Measurements from ENCODE around the gene ATF1.
A peak's percentile ranks its signal among the peaks of the same experiment; 100 is the strongest.

ATF1 gene

GRCh38 chr12:50776749-50777728 is 13.1 kb downstream of the ATF1 start:
- no peak overlapping the region for H3K4me3 ChIP-seq (ENCODE audit: low read depth, low read length)
- TF ChIP-seq CTCF (IDR thresholded peaks at IDR 0.05; ENCODE audit: low read depth, low read length, missing control alignments), result no peak
- in situ Hi-C loops (cut with HindIII; ENCODE audit: low sequenced_read_pairs), result no loop called here
- DNase-seq (ENCODE audit: low read depth), result no peak

- in situ Hi-C loops (cut with HindIII; ENCODE audit: low sequenced_read_pairs), result no loop called here
- no peak for TF ChIP-seq CTCF (IDR thresholded peaks at IDR 0.05; ENCODE audit: low read depth, low read length, missing control alignments)
- DNase-seq (ENCODE audit: low read depth), result no peak
- H3K4me3 ChIP-seq (ENCODE audit: low read depth, low read length), result no peak overlapping the region
These were observed 15.0 kb downstream of the ATF1 start for GRCh38 chr12:50778663-50779590.

DNA sequence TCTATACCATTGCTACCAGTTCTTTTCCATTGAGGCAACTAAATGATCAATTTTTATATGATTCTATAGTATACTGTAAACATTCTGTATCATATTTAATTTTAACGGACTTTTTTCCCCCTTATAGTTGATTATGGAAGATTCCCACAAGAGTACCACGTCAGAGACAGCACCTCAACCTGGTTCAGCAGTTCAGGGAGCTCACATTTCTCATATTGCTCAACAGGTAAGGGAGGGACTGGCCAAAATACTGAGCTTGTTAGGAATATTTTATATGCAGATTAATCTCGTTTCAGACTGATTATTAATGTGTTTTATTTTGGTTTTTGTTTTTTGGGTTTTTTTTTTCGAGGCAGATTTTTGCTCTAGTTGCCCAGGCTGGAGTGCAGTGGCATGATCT is 16.1 kb downstream of the ATF1 start:
- in situ Hi-C loops (cut with HindIII; ENCODE audit: low sequenced_read_pairs), result no loop called here
- H3K4me3 ChIP-seq (ENCODE audit: low read depth, low read length), result no peak overlapping the region
- no peak for DNase-seq (ENCODE audit: low read depth)

GRCh38 chr12:50784501-50784900 is 20.6 kb downstream of the ATF1 start:
- no peak for TF ChIP-seq CTCF (IDR thresholded peaks at IDR 0.05; ENCODE audit: low read depth, low read length, missing control alignments)
- no peak for DNase-seq (ENCODE audit: low read depth)
- in situ Hi-C loops (cut with HindIII; ENCODE audit: low sequenced_read_pairs), result no loop called here
- no peak overlapping the region for H3K4me3 ChIP-seq (ENCODE audit: low read depth, low read length)

More for the DNA sequence above, 16.1 kb downstream of the ATF1 start:
- TF ChIP-seq CTCF (IDR thresholded peaks at IDR 0.05; ENCODE audit: low read depth, low read length, missing control alignments), result no peak

- no peak for TF ChIP-seq CTCF (IDR thresholded peaks at IDR 0.05; ENCODE audit: low read depth, low read length, missing control alignments)
- DNase-seq (ENCODE audit: low read depth), result peak; percentile 51
- no peak overlapping the region for H3K4me3 ChIP-seq (ENCODE audit: low read depth, low read length)
- in situ Hi-C loops (cut with HindIII; ENCODE audit: low sequenced_read_pairs), result no loop called here
These were observed 21.6 kb downstream of the ATF1 start for GRCh38 chr12:50785406-50786001.

All from astrocyte of the cerebellum (primary cell).